Measurements from ENCODE around the gene DBI.

- TF ChIP-seq POLR2A (IDR thresholded peaks at IDR 0.05) (no peak), CTCF (IDR thresholded peaks at IDR 0.05) (no peak)
Observed at GRCh38 chr2:119333360-119333759, 33.4 kb upstream of the DBI start.

Measured in thyroid gland (tissue), 4 donors.